ENCODE measurements around the gene ITPRIPL1. TPM values are rescaled to one million over a fixed set of nuclear protein-coding genes. Genes with fewer than 3 reads are reported as not detected.

ITPRIPL1 gene
- total and polyA plus RNA-seq, 2 of the 4 experiments (the other 2 are of a cell fraction) = 0.84 to 1.1 TPM

- Histone ChIP-seq H2AK5ac (ENCODE audit: low read depth, low read length) (0 out of 2 replicates have a peak overlapping the region, but pooled peaks have one; percentile 80), H4K20me1 (ENCODE audit: insufficient read depth, low read length) (no peaks in the 10 kb centered on the region), H3K27ac (ENCODE audit: insufficient read depth, low read length) (no peak overlapping the region), H4K8ac (ENCODE audit: low read depth in 2 of 2, low read length in 2 of 2) (peak overlapping the region; percentile 57 to 88; a peak in 1 of 4 replicates), H3K4me1 (ENCODE audit: control insufficient read depth, insufficient read depth, low read length) (peaks cover 8% of the 10 kb centered on the region), H3K27me3 (ENCODE audit: control insufficient read depth, insufficient read depth, low read length) (no peaks in the 10 kb centered on the region), H3K36me3 (ENCODE audit: control insufficient read depth, insufficient read depth, low read length) (no peaks in the 10 kb centered on the region), H3K4me2 (ENCODE audit: low read depth, low read length) (peak overlapping the region; percentile 17; the same call in 1 of the 2 replicates), H4K5ac (ENCODE audit: low read depth, low read length) (peak overlapping the region; percentile 23; the same call in 1 of the 2 replicates), H3K4ac (ENCODE audit: low read depth, low read length) (no peak overlapping the region), H3K23ac (ENCODE audit: low read depth, low read length) (peak overlapping the region; percentile 79), H3K18ac (ENCODE audit: low read depth, low read length) (no peak overlapping the region), H3K4me3 (ENCODE audit: insufficient read depth, low read depth, low read length) (no peak overlapping the region), H2BK20ac (ENCODE audit: low read depth, low read length) (no peak overlapping the region), H4K91ac (ENCODE audit: insufficient read depth, low read depth, low read length) (no peak overlapping the region), H3K9me3 (ENCODE audit: control insufficient read depth, insufficient read depth, low read length) (no peaks in the 10 kb centered on the region), H2AFZ (replicated peaks; ENCODE audit: low read length, poor library complexity) (no peak overlapping the region), H2BK5ac (ENCODE audit: low read depth, low read length, poor library complexity, severe bottlenecking) (no peak overlapping the region), H3K9me1 (ENCODE audit: insufficient read depth, low read length) (peaks cover 7% of the 10 kb centered on the region), H3K56ac (ENCODE audit: extremely low read depth, insufficient read depth, low read length) (no peak overlapping the region), H2BK15ac (ENCODE audit: low read depth, low read length) (no peak overlapping the region), H2BK120ac (ENCODE audit: low read depth, low read length) (no peak overlapping the region), H2AK9ac (replicated peaks; ENCODE audit: low read depth, low read length, poor library complexity) (no peak overlapping the region), H3K9ac (ENCODE audit: low read depth, low read length) (no peak overlapping the region), H3K14ac (replicated peaks; ENCODE audit: low read depth, low read length) (no peak overlapping the region), H3K79me1 (ENCODE audit: low read depth in 1 of 2, low read length in 2 of 2) (peaks cover 15 to 58% of the 10 kb centered on the region in 2 experiments)
- in situ Hi-C loops (cut with MboI; ENCODE audit: low sequenced_read_pairs) (no loop called here), intact Hi-C loops (cut with micrococcal nuclease) (no loop called here), dilution Hi-C loops (cut with HindIII; ENCODE audit: low sequenced_read_pairs, unreplicated experiment) (no loop called here)
- BruUV-seq (replicated peaks) = no TSS peak
- DNase-seq = no peak
- ATAC-seq (ENCODE audit: low read depth) = no peak
- POLR2A ChIA-PET (ENCODE audit: unreplicated experiment) = no interaction called here
- 83% methylated on average over 1 of the region's 3 CpGs; no CpG with 5 or more reads in 1 of the 2 experiments for WGBS, 2 experiments (ENCODE audit: extremely low coverage in 2 of 2, insufficient read length in 1 of 2)
- CTCF ChIA-PET = no interaction called here
- TF ChIP-seq ELK1 (IDR thresholded peaks at IDR 0.05; ENCODE audit: borderline replicate concordance, low read depth, low read length) (no peak), NFE2L2 (IDR thresholded peaks at IDR 0.05; ENCODE audit: low read depth, low read length) (no peak), MAFK (IDR thresholded peaks at IDR 0.05; ENCODE audit: low read depth, low read length) (no peak), RFX5 (IDR thresholded peaks at IDR 0.05; ENCODE audit: low read depth, low read length) (no peak), POLR2A (IDR thresholded peaks at IDR 0.05; ENCODE audit: low read depth, low read length) (no peak), CHD1 (IDR thresholded peaks at IDR 0.05; ENCODE audit: low read depth, low read length) (no peak), MAZ (IDR thresholded peaks at IDR 0.05; ENCODE audit: borderline replicate concordance, low read depth, low read length) (no peak), CEBPB (IDR thresholded peaks at IDR 0.05; ENCODE audit: low read depth, low read length) (no peak), FOS (IDR thresholded peaks at IDR 0.05; ENCODE audit: low read depth, low read length) (no peak), MXI1 (IDR thresholded peaks at IDR 0.05; ENCODE audit: borderline replicate concordance, low read depth, low read length) (no peak)
- TF ChIP-seq, protein P1, sequence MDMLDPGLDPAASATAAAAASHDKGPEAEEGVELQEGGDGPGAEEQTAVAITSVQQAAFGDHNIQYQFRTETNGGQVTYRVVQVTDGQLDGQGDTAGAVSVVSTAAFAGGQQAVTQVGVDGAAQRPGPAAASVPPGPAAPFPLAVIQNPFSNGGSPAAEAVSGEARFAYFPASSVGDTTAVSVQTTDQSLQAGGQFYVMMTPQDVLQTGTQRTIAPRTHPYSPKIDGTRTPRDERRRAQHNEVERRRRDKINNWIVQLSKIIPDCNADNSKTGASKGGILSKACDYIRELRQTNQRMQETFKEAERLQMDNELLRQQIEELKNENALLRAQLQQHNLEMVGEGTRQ (IDR thresholded peaks at IDR 0.05; ENCODE audit: low read depth, low read length) = no peak
These were observed 11.8 kb downstream of the ITPRIPL1 start for GRCh38 chr2:96336873-96337272.
